ENCODE data around the gene MYH3.

MYH3 gene

GRCh38 chr17:10648381-10648780 is 8.7 kb downstream of the MYH3 start:
- no peak for DNase-seq

DNA sequence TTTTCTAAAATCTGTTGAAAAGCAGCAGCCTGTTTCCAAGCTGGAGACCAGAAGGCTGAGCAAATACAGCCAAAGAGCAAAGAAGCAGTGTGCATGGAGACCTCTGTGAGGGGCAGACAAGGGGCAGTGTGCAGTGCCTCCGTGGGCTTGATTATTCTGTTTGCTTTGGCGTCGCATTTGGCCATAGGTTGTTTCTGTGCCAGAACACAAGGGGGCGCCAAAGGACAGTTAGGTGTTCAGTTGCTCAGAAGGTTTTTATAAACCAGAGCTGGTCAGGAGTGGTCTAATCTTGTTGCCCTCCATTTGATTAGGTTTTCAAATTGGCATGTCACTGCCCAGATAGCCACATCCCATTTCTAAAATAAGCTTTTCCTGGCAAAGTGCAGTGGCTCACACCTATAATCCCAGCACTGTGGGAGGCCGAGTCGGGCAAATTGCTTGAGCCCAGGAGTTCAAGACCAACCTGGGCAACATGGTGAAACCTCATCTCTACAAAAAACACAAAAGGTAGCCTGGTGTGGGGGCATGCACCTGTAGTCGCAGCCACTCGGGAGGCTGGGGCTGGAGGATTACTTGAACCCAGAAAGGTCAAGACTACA is 10.6 kb downstream of the MYH3 start:
- peak; percentile 67 for DNase-seq

- no peak for DNase-seq
Measured at GRCh38 chr17:10640475-10640874, 16.6 kb downstream of the MYH3 start.

GRCh38 chr17:10638151-10638550 is 19.0 kb downstream of the MYH3 start:
- DNase-seq, result no peak

DNA sequence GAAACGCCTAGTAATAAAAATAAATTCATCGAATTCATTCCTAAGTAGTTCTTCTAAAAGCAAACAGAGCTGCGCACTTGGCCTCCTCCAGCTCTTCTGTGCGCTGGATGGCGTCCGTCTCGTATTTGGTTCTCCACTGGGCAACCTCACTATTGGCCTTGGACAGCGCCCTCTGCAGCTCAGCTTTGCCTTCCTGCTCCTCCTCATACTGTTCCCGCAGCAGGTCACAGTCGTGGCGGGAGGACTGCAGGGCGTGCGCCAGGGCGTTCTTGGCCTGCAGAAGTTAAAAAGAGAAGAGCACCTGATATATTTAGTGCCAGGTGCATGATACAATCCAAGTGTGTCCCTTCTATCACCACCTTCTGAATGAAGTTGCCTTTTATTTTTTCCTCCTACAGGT is 21.8 kb downstream of the MYH3 start:
- no peak for DNase-seq

DNA sequence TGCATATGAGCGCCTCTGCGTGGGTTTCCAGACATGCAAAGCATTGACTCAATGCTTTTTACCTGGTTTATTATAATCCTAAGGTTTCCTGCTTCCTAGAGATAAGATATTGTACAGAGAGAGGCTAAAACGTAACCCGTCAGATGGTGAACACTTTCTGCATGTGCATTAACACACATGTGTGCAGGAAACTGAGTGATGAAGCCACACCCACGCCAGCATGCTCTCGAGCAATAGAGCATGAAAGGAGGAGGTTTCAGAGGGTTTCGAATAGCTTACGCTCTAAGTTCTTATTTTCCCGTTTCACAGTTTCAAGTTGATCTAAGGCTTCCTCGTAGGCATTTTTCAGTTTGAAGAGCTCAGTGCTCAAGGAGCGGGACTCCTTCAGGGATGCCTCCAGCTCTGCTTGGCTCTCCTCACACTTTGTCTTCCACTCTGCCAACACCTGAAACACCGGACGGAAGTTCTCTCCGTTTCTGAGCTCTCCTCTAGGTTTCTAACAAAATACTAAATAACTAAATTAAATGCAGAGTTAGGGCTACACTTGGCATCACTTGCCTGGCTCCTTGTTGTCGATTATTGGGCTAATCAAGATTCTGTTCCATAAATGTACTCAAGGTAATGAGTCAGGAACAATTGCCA is 23.2 kb downstream of the MYH3 start:
- DNase-seq, result no peak

DNA sequence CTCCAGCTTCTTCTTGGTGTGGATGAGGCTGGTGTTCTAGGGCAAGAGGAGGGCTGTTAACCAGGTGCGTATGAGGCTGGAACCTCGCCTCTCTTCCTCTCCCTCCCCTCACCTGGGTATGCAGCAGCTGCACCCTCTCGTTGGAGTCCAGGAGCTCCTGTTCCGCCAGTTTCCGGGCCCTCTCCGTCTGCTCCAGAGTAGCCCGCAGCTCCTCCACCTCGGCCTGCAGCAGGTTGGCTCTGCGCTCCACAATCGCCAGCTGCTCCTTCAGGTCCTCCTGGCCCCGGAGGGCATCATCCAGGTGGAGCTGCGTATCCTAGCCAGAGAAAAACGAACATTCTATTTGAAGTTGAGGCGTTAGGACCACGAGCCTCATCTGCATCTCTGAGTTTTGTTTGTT is 25.4 kb downstream of the MYH3 start:
- DNase-seq, result no peak

DNA sequence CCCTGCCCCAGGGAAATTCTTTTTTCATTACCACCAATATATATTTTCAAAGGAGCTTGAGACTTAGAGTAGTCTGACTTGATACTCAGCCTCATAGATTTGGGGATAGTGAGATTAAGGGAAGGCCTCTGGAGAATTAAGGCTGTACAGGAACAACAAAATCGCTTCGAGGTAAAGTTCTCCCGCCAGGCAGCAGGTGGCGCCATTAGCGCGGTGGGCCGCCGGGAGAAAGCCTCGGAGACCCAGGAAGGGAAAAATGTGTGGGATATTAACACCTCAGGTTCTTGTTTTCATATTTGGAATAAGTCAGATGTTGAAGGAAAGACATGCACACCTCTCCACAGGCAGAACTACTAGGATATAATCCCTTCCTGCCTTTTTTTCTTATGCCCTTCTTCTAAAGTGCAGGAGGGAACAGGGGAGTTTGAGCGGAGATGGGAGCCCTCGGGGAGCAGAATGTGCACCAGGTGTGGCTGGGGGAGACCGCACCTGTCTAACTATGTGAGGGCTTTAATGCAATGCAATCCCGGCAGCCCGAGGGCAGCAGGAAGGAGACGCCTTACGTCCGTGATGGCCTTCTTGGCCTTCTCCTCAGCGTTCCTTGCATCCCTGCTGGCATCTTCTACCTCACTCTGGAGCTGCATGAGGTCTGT is 25.9 kb downstream of the MYH3 start:
- DNase-seq, result peak; percentile 17

- no peak for DNase-seq
Measured at GRCh38 chr17:10629706-10630105, 27.4 kb downstream of the MYH3 start.

DNA sequence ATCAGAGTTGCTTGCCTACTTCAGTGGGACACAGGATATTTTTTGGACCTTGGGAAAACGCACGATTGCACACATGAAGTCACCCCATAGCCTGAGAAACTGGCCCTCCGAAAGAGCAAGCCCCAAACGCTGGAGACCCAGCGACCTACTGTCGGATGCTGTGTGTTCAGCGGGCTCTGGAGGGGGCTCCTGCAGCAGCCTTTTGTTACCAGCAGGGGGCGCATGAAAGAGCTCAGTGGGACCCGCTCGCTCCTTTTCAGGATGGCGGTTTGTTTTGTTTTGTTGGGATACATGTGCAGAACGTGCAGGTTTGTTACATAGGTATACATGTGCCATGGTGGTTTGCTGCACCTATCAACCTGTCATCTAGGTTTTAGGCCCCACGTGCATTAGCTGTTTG is 28.4 kb downstream of the MYH3 start:
- DNase-seq, result no peak

- no peak for DNase-seq
Measured at GRCh38 chr17:10626390-10626789, 30.7 kb downstream of the MYH3 start.

- DNase-seq, result no peak
Measured at GRCh38 chr17:10624969-10625368, 32.1 kb downstream of the MYH3 start.

GRCh38 chr17:10623737-10624338 is 33.3 kb downstream of the MYH3 start:
- DNase-seq, result no peak

DNA sequence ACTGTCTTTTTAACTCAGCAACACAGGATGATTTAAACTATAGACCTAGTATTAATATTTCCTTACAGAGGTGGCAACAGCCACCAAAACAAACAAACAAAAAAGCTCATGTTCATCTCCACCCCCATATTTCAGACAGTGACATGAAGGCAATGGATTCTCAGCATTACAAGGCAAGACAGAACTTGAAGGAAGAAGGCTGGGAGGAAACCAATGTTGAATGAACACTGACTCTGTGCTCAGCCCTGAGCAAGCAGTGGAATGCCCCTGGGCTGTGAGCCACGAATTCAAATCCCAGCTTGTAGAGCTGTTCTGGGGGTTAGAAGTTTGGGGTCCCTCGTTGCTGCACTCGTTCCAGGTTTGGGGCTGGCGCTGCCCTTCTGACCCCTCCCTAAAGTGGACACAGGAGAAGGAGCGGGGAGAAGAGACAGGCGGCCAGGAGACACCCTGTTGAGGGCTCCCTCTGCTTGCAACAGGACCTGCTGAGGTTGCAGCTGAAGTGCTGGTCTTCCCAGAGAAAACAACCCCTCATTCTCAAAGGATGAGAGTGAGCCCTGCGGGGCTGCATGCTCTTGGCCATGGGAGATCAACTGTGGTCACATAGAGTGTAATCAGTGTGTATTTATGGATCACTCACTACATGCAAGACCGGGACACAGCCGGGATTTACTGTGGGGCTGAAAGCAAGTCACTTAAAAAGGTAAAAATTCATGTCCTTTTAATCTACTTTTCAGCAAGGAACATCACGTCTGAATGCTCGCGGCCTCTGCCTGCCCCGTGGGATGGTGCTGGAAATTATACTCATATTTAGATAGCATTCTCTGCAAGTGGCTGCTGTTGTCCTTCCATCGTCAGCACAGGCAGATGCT is 34.3 kb downstream of the MYH3 start:
- DNase-seq, result no peak

DNA sequence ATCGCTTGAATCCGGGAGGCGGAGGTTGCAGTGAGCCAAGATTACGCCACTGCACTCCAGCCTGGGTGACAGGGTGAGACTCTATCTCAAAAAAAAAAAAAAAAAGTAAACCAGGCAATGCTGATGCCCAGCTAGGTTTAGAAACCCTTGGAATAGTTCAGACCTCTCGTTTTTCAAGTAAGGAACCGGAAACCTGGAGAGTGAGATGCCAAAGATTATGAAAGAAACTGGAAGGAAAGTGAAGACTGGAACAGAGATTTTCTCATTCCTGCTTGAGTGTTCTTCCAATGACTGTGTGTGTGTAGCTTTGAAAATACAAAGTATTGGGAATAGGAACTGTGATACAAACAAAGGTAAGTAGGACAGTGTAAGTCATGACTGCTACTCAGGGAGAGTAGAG is 35.7 kb downstream of the MYH3 start:
- DNase-seq, result no peak

- DNase-seq, result no peak
Measured at GRCh38 chr17:10620823-10621222, 36.3 kb downstream of the MYH3 start.

GRCh38 chr17:10618202-10618635 is 38.9 kb downstream of the MYH3 start:
- peak; percentile 60 for DNase-seq

- DNase-seq, result no peak
Measured at GRCh38 chr17:10617120-10617505, 40.0 kb downstream of the MYH3 start.

DNA sequence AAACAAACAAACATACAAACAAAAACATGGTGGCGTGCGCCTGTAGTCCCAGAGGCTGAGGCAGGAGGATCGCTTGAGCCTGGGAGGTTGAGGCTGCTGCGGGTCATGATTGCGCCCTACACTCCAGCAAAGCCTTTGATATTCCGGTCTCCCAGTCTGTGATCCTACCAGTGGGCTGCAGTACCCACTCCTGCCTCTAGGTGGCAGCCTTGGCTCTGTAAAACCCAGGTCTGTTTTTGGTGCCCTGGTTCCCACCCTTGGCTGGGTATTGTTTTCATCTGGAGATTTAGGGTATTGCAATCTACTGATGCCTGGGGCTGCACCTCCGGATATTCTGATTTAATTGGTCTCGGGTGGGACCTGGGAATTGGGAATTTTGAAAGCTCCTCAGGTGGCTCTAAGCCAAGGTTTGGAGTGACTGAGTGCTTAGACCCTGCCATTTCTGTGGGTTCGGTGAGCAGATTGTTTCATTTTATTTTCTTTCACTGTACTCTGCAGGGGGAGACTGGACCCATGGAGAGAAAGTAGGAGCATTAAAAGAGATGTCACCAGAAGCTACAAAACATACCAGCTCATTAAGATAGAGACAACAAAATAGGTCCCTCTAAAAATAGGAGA is 40.5 kb downstream of the MYH3 start:
- peak; percentile 57 for DNase-seq

GRCh38 chr17:10614536-10615155 is 42.5 kb downstream of the MYH3 start:
- DNase-seq, result peak; percentile 11

- DNase-seq, result no peak
Measured at GRCh38 chr17:10613775-10614513, 43.2 kb downstream of the MYH3 start.
